Measurements from ENCODE around the gene RDH5.

Gene RDH5

GRCh38 chr12:55720071-55720564 is at the start of gene RDH5:
TSS of gene RDH5 (plus strand) at chr12:55720393. CDS start at chr12:55721185, 792 bp downstream.
- no peak for DNase-seq (ENCODE audit: low read depth, low spot score)

GRCh38 chr12:55671746-55672145 is 48.4 kb upstream of the RDH5 start:
- no peak for DNase-seq (ENCODE audit: low read depth, low spot score)

GRCh38 chr12:55673638-55674037 is 46.6 kb upstream of the RDH5 start:
- DNase-seq (ENCODE audit: low read depth, low spot score) = no peak

- DNase-seq (ENCODE audit: low read depth, low spot score) = no peak
Observed at GRCh38 chr12:55675666-55676065, 44.5 kb upstream of the RDH5 start.

- DNase-seq (ENCODE audit: low read depth, low spot score) = no peak
Observed at GRCh38 chr12:55676707-55677106, 43.5 kb upstream of the RDH5 start.

DNA sequence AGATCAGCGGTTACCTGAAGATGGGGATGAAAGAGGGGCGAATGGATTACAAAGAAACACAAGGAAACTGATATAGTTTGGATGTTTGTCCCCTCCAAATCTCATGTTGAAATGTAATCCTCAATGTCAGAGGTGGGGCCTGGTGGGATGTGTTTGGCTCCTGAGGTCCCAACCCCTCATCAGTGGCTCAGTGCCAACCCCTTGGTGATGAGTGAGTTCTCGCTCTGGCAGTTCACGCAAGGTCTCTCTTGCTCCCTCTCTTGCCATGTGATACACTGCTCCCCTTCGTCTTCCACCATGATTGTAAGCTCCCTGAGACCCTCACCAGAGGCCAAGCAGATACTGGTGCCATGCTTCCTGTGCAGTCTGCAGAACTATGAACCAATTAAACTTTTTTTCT is 40.5 kb upstream of the RDH5 start:
- no peak for DNase-seq (ENCODE audit: low read depth, low spot score)

- DNase-seq (ENCODE audit: low read depth, low spot score) = peak; percentile 24
Observed at GRCh38 chr12:55681142-55682077, 38.8 kb upstream of the RDH5 start.

DNA sequence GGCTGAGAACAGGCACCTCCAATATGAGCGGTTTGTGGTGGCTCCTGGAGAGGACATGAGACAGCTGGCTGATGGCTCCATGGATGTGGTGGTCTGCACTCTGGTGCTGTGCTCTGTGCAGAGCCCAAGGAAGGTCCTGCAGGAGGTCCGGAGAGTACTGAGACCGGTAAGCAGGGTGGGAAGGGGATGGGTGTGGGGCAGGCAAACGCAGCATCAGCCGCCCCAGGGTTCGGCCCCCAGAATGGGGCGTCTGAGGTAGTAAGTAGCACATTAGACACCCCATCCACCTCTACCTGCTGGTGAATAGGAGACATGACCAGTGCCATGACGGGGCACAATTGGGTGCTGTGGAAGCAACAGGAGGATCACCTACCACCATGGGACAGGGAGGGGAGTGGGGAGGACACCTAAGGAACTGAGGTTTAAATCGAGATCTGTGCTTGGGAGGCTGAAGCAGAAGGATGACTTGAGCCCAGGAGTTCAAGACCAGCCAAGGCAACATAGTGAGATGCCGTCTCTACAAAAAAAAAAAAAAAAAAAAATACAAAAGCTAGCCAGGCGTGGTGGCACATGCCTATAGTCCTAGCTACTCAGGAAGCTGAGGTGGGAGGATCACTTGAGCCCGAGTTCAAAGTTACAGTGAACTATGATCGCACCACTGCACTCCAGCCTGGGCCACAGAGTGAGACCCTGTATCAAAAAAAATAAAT is 38.0 kb upstream of the RDH5 start:
- DNase-seq (ENCODE audit: low read depth, low spot score) = no peak

DNA sequence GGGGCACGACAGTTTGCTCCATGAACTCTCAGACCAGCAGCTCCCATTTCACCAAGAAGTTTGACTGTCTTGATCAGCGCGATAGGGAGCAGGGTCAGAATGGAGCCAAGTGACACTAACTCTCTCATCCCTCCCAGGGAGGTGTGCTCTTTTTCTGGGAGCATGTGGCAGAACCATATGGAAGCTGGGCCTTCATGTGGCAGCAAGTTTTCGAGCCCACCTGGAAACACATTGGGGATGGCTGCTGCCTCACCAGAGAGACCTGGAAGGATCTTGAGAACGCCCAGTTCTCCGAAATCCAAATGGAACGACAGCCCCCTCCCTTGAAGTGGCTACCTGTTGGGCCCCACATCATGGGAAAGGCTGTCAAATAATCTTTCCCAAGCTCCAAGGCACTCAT is 36.5 kb upstream of the RDH5 start:
- DNase-seq (ENCODE audit: low read depth, low spot score) = no peak

DNA sequence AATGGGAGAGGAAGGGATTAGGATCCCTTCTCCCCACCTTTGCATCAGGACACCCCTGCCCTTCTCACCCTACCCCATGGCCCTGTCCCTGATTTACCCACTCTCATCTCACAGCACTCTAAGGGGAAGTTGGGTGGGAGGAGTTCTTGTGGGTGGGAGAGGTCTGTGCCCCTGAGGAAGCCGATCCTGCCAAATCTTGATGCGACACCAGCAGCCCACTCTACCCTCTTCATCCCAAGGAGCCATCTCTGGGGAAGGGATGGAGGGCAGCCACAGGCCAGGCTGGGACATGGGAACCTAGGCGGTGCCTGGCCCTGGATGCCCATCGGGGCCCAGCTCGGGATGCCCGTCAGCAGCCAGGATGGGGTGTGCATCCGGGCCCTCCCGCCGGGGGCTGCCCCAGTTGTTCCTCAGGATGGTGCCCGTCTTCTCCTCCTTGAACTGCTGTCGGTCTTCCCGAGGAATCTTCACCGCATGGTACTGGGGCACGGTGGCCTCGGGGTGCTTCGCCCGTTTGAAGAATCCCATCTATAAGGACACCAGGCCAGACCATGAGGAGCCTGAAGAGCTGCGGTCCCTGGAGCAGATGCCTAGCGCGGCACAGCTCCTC is 35.3 kb upstream of the RDH5 start:
- no peak for DNase-seq (ENCODE audit: low read depth, low spot score)

GRCh38 chr12:55685671-55686070 is 34.5 kb upstream of the RDH5 start:
- DNase-seq (ENCODE audit: low read depth, low spot score) = no peak

DNA sequence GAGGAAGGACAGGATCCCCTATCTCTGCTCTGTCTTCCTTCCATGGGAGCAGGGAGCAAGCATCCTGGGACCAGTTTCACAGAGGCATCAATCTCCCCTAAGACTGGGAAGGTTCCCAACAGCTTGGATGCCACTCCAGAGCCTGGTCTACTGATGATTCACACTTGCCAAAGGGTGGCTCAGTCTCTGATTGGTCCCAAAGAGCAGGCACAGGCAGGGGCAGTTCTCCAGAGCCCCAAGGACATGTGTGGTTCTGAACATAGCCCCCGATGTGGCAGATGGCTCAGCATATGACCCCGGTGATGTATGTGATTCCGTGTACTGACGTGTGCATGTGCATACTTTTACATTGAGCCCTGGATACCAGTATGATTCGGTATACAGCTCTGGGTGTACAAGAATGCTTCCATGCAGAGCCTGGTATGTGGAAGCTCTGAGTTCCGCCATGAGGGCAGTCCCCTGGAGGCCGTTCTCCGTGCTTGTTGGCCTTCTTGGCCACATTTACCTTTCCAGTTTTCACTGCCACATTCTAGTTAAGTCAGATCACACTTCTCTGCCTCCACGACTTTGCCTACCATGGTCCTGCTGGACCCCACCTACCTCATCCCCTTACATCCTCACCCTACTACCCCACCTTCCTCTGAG is 33.7 kb upstream of the RDH5 start:
- DNase-seq (ENCODE audit: low read depth, low spot score) = no peak

DNA sequence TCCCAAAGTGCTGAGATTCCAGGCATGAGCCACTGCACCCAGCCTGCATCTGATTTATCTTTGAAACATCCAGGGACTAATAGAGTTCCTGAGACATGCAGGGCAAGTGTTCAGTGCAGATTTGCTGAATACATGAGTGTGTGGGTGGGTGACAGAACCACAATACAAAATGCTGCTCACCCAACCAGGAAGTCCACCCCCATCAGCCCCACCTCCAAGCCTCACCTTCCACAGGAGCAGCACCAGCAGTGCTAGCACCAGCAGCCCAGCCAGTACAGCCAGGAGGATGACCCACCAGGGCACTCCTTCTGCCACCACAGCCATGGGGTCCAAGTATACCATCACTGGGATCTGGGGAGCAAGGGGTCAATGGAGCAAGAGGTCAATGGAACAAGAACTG is 32.4 kb upstream of the RDH5 start:
- DNase-seq (ENCODE audit: low read depth, low spot score) = no peak

DNA sequence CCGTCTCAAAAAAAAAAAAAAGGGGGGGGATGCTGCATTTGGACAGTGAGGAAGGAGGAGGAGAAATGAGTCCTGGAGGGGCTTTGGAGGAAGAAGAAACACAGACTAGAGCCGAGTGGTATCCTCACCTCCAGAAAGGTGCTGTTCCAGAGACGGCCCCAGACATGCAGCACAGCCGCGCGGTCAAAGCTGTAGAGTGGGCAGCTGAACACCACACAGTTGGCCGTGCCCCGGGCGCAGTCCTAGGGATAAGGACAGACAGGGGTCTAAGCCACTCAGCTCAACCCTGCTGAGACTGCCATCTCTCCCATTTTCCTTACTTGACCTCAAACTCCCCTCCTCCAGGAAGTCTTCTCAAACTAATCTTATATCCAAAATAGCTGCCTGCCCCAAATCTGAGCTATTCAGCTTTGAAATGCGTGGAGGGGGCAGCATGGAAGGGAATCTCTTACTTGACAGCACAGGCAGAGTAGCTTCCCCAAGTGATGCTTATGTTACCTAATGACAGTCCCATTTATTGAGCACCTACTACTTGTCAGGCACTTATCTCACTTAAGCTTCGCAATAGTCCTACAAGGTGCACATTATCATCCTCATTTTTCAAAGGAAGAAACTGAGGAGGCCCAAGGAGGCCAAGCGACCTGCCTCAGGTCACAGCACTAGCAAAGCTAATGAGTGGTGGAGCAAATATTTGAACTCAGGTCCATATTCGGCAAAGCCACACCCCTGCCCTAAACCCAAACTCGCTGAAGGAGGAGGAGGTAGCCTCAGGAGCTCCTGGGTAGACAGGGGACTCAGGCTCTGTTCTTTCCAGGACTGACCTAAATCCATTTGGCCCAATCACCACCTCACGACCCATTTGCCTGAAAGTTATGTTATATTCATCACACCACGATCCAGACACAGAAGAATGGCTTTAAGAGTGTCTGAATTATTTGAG is 31.2 kb upstream of the RDH5 start:
- DNase-seq (ENCODE audit: low read depth, low spot score) = no peak

DNA sequence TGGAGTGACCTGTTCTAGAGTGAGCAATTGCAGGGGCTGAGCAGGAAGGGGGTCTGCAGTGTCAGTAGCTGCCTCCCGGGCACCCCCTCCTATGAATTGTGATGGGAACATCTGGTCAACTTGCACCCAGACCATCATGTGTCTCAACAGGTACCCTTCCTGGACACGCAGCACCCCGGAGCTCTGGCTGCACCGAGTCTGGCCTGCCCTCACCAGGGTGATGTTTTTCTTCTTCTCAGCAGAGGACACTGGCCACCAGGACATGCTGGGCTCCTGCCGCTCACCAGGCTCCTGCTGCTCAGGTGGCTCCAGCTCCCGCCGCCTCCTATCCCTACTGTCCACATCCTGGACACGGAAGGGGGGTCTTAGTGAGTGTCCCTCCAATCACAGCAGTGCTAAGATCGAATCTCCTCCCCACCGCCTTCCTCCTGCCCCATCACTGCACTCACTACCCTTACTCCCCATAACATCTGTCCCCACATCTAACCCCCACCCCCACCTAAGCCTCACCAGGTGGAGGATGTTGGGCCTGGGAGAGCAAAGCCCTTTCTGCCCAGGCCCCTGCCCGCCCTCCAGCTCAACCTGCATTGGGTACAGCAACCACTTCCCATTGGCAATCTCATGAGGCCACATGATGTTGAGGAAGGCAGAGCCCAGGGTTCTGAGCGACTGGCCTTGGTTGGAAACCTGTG is 27.4 kb upstream of the RDH5 start:
- DNase-seq (ENCODE audit: low read depth, low spot score) = no peak

DNA sequence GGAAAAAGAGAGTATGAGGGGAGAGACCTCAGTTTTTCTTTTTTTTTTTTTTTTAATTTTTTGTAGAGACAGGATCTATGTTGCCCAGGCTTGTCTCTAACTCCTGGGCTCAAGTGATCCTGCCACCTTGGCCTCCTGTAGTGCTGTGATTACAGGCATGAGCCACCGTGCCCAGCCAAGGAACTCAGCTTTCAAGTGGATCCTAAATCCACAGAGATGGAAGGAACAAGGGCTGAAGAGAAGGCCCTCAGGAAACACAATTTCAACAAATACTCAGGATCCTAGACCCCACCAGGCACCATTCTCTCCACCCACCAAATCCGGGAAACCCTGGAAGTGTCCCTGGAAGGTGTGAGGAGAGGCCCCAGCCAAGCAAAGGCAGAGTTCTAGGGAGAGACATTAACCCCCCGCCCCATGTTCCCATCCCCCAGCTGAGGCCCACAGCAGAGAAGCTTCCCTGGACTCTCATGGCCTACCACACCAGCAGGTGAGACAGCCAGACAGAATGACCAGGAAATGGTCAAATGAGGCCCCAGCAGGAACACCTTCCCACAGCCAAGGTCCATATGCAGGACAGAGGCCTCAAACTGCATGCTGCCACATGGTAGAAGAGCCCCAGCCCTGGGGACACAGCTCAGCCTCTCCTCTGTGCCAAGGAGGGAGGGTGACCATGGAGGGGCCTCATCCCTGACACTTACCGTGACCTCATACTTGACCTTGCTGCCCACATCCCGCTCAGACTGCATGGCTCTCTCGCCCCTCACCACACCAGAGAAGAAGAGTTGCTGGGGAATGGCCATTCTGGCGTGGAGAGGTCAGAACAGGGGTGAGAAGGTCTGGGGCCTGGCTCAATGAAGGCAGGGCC is 26.6 kb upstream of the RDH5 start:
- DNase-seq (ENCODE audit: low read depth, low spot score) = no peak

DNA sequence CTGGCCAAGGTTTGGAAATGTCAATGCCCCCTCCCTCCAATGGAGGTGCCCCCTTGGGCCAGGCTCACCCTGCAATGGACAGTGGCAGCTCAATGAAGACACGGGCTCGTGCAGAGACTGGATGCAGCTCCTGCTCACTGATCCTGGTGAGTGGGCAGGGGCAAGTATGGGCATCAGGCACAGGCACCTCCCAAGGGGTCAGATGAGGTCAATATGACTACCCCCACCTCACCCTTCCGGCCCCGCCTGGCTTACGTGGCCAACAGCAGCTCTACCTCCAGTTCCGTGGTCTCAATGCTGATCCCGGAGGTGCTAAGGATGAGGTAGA is 26.0 kb upstream of the RDH5 start:
- no peak for DNase-seq (ENCODE audit: low read depth, low spot score)

DNA sequence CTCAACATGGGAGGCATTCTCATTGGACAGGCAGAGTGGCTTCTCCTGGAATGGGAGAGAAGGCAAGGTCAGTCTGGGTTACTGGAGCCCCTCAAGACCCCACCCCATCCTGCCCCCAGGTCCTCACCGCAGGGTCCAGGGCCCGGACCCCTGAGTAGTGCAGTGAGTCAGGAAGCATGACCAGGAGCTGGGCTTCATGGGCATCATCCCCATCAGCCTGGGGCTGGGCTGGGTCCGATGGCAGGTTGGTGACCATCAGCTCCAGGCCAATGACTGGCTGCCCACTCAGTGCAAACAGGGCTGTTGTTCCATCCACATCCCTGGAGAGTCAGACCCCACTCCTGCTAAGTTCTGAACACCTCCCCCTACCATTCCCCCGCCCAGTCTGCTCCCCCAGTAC is 25.5 kb upstream of the RDH5 start:
- DNase-seq (ENCODE audit: low read depth, low spot score) = no peak

- no peak for DNase-seq (ENCODE audit: low read depth, low spot score)
Observed at GRCh38 chr12:55695349-55695748, 24.8 kb upstream of the RDH5 start.
